Measurements from ENCODE around the gene GAPVD1. TPM values are rescaled to one million over a fixed set of nuclear protein-coding genes. Genes with fewer than 3 reads are reported as not detected.
A peak's percentile ranks its signal among the peaks of the same experiment; 100 is the strongest.

Gene GAPVD1
- total and polyA plus RNA-seq, 2 of the 13 experiments (the other 11 are each of a cell fraction or from before 2014, with no cell fraction given) = 11.1 to 33.2 TPM

DNA sequence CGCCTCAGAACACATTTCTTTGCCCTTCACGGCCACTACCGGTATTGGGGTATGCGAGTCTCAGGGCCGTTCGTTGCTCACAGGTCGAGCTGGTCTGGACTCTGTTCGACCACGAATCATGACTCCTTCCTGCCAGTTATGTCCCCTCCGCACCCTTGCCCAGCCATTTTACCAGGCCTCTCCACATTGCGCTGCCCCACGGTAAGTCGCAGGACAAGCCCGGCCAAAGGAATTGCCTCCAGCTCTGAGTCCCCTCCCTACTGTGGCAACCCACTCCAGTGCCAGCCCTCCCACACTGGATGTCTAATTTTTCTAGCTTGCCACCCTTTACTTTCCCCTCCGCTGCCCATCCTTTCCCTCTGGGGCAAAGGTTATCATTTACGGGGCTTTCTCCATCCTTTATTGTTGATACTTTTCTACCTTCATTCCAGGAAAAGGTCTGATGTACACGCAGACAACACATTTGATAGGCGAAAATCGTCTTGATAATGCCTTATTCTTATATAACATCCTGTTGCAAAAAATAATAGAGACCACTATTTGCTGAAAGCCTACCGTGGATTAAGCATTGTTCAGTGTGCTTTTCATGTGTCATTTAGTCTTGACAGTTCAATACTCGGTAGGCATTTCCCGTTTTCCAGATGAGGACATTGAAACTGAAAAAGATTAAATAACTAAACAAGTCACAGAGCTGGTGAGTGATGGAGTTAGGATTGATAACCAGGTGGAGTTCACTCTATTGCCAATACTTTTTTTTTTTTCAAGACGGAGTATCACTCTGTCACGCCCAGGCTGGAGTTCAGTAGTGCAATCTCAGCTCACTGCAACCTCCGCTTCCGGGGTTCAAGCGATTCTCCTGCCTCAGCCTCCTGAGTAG is 19.5 kb upstream of the GAPVD1 start (continued):
- TF ChIP-seq UBTF (CRISPR knock-in tag; IDR thresholded peaks at IDR 0.05) (peak; percentile 8; the same call in 1 of the 2 replicates), ZNF562 (CRISPR knock-in tag; IDR thresholded peaks at IDR 0.05; ENCODE audit: borderline replicate concordance) (no peak), ZNF891 (CRISPR knock-in tag; IDR thresholded peaks at IDR 0.05) (peak; percentile 61; the same call in 1 of the 2 replicates), MZF1 (CRISPR knock-in tag; IDR thresholded peaks at IDR 0.05; ENCODE audit: borderline replicate concordance) (no peak), ZNF816 (CRISPR knock-in tag; IDR thresholded peaks at IDR 0.05; ENCODE audit: borderline replicate concordance) (no peak), RNF219 (CRISPR knock-in tag; IDR thresholded peaks at IDR 0.05) (no peak), GFI1 (CRISPR knock-in tag; IDR thresholded peaks at IDR 0.05; ENCODE audit: borderline replicate concordance) (no peak), HNRNPH1 (optimal IDR thresholded peaks at IDR 0.05; ENCODE audit: low read depth, low read length) (no peak), STAT5B (CRISPR knock-in tag; IDR thresholded peaks at IDR 0.05) (no peak), ZFP37 (CRISPR knock-in tag; IDR thresholded peaks at IDR 0.05; ENCODE audit: borderline replicate concordance) (no peak), RBM39 (IDR thresholded peaks at IDR 0.05; ENCODE audit: low read depth, low read length, poor library complexity, severe bottlenecking) (no peak), RAD51 (IDR thresholded peaks at IDR 0.05; ENCODE audit: borderline replicate concordance) (no peak), ZMAT3 (CRISPR knock-in tag; conservative IDR thresholded peaks at IDR 0.05) (no peak), REPIN1 (CRISPR knock-in tag; IDR thresholded peaks at IDR 0.05; ENCODE audit: borderline replicate concordance, low read depth) (no peak; the same call in 1 of the 2 replicates), THAP11 (CRISPR knock-in tag; IDR thresholded peaks at IDR 0.05) (no peak), ZNF550 (CRISPR knock-in tag; IDR thresholded peaks at IDR 0.05; ENCODE audit: borderline replicate concordance) (no peak), ZNF570 (CRISPR knock-in tag; IDR thresholded peaks at IDR 0.05; ENCODE audit: borderline replicate concordance) (no peak), ZNF556 (CRISPR knock-in tag; IDR thresholded peaks at IDR 0.05; ENCODE audit: borderline replicate concordance) (no peak)
- TF ChIP-seq, protein P1, sequence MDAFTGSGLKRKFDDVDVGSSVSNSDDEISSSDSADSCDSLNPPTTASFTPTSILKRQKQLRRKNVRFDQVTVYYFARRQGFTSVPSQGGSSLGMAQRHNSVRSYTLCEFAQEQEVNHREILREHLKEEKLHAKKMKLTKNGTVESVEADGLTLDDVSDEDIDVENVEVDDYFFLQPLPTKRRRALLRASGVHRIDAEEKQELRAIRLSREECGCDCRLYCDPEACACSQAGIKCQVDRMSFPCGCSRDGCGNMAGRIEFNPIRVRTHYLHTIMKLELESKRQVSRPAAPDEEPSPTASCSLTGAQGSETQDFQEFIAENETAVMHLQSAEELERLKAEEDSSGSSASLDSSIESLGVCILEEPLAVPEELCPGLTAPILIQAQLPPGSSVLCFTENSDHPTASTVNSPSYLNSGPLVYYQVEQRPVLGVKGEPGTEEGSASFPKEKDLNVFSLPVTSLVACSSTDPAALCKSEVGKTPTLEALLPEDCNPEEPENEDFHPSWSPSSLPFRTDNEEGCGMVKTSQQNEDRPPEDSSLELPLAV (CRISPR knock-in tag; conservative IDR thresholded peaks at IDR 0.05; ENCODE audit: low read depth) = no peak
